Natural killer cell (primary cell): ENCODE measurements around the gene ZBTB43. TPM values are rescaled to one million over a fixed set of nuclear protein-coding genes. Genes with fewer than 3 reads are reported as not detected.
A peak's percentile ranks its signal among the peaks of the same experiment; 100 is the strongest.
"Not testable (repeated sequence)": the region's sequence is repeated elsewhere in the genome, so short reads cannot be mapped to it uniquely, and the experiment has no call there.

ENCODE experiments used
- ATAC-seq, 3 donors: fragments of 150-1000 bp in 2 of 3; fragments of 200-7000 bp in 1 of 3; cut with Tn5 transposase; 1 replicate in 1 of 3; 2 replicates in 2 of 3; pipeline ENCODE4 v1.10.0; 2021; ENCODE audit warnings: mild to moderate bottlenecking in 2 of 3, moderate library complexity in 2 of 3
- DNase-seq, 2 donors: peaks; one replicate each; pipeline versions ENCODE4 v3.0.0 to v3.0.0-alpha.2; 2013 to 2021; ENCODE audit warnings: mixed read lengths in 1 of 2
- H3K27ac ChIP-seq: one replicate; pipeline ENCODE4 v1.5.1; 2013; ENCODE audit warnings: mild to moderate bottlenecking, low read length
- H3K27me3 ChIP-seq: one replicate; pipeline ENCODE4 v1.6.1; 2013; ENCODE audit warnings: low read length; ENCODE audit not compliant: control insufficient read depth, insufficient read depth
- H3K36me3 ChIP-seq: one replicate; pipeline ENCODE4 v1.6.1; 2013; ENCODE audit warnings: low read length; ENCODE audit not compliant: control insufficient read depth, insufficient read depth
- H3K4me1 ChIP-seq: one replicate; pipeline ENCODE4 v1.6.1; 2013; ENCODE audit warnings: low read length; ENCODE audit not compliant: control insufficient read depth, insufficient read depth
- H3K4me3 ChIP-seq: one replicate; pipeline ENCODE4 v1.5.1; 2013; ENCODE audit warnings: low read length
- H3K9me3 ChIP-seq: one replicate; pipeline ENCODE4 v1.6.1; 2013; ENCODE audit warnings: low read length; ENCODE audit not compliant: control insufficient read depth, insufficient read depth
- H3K27ac Mint-ChIP-seq, 2 donors: one replicate each; pipeline ENCODE4 v1.8.0; 2022; ENCODE audit warnings: mild to moderate bottlenecking in 2 of 2, mixed read lengths in 2 of 2, moderate library complexity in 1 of 2
- H3K27me3 Mint-ChIP-seq, 2 donors: one replicate each; pipeline ENCODE4 v1.8.0; 2022; ENCODE audit warnings: low read depth in 2 of 2, mixed read lengths in 2 of 2
- H3K36me3 Mint-ChIP-seq: one replicate; pipeline ENCODE4 v1.8.0; 2022; ENCODE audit warnings: mixed read lengths
- H3K4me1 Mint-ChIP-seq, 2 donors: one replicate each; pipeline ENCODE4 v1.8.0; 2022; ENCODE audit warnings: mixed read lengths in 2 of 2
- H3K4me3 Mint-ChIP-seq: one replicate; pipeline ENCODE4 v1.8.0; 2022; ENCODE audit warnings: mild to moderate bottlenecking, moderate library complexity, mixed read lengths
- H3K9me3 Mint-ChIP-seq, 2 donors: one replicate each; pipeline ENCODE4 v1.8.0; 2022; ENCODE audit warnings: mixed read lengths in 2 of 2
- CTCF ChIP-seq: fragments of 200-600 bp; IDR thresholded peaks from one replicate; pipeline ENCODE4 v1.8.0; 2022; ENCODE audit warnings: antibody characterized with exemption
- WGBS: methylation state at CpG from one replicate; pipeline ENCODE4 v1.1.7; 2013; ENCODE audit warnings: missing lambda C conversion rate; ENCODE audit not compliant: insufficient coverage; 5-methylcytosine and 5-hydroxymethylcytosine counted together
- intact Hi-C: fragments of 100-400 bp; cut with micrococcal nuclease; formaldehyde crosslinking; loops from one replicate; pipeline ENCODE4 v1.14.2; 2022
- total RNA-seq, 4 donors: library from RNA; stranded (reverse); fragments of 120-200 nt in 1 of 4; gene quantifications; one replicate each; pipeline versions ENCODE4 v1.2.3 to v1.2.4, GENCODE V29; 2013 to 2022

Gene ZBTB43
- total RNA-seq, 3 donors from 2014 or later (not counting 1 experiment from before 2014, with no cell fraction given), result 42.1 to 61.0 (median 57.2) TPM

DNA sequence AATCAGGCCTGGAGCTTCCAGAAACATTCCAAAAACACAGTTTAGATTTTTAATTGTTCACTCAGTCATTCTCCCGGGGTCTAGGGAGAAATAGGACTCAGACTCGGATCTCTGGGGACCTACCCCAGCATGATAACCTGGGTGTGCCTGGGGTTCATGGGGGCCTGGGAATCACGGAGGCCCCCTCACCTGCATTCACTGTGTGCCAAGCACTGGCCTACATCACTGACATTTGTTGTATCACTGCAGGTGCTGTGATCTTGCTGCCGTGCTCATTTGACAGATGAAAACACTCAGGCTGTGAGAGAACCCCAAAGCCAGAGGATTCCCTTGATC, 22.8 kb upstream of the ZBTB43 start:
- ATAC-seq (peak in 1 of 3 donors; percentile 6), DNase-seq (no peak)
- Mint-ChIP-seq H3K9me3 (no peaks in the 10 kb centered on the region), H3K4me1 (no peaks in the 10 kb centered on the region), H3K36me3 (no peaks in the 10 kb centered on the region), H3K4me3 (no peak overlapping the region), H3K27ac (no peak overlapping the region), H3K27me3 (peaks cover 17 to 19% of the 10 kb centered on the region in 2 donors)
- Histone ChIP-seq H3K9me3 (no peaks in the 10 kb centered on the region), H3K27me3 (peaks cover 3% of the 10 kb centered on the region), H3K4me3 (no peak overlapping the region), H3K36me3 (no peaks in the 10 kb centered on the region), H3K27ac (no peak overlapping the region), H3K4me1 (peaks cover 6% of the 10 kb centered on the region)
- intact Hi-C loops, result no loop called here
- TF ChIP-seq CTCF, result peak; percentile 45
- WGBS, result 52% methylated on average over 4 of the region's 4 CpGs

DNA sequence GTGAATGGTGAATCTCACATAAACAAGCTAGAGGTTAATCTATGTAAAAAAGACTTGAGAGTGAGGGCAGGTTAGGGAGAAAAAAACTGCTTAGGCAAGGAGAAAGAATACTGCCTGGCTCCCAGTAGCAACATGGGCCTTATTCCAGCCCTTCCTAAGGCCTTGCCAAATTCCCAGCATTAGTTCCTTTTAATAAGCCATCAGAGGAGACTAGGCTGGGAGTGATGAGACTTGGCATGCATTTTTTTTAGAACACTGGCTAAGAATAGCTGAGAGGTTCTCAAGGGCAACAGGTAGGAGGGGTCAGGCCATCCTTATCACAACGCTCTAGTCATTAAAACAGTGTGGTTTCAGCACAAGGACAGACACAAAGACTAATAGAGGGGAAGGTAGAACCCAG, 20.9 kb upstream of the ZBTB43 start:
- intact Hi-C loops, result no loop called here
- Histone ChIP-seq H3K27ac (no peak overlapping the region), H3K4me3 (no peak overlapping the region), H3K36me3 (no peaks in the 10 kb centered on the region), H3K9me3 (no peaks in the 10 kb centered on the region), H3K4me1 (peaks cover 6% of the 10 kb centered on the region), H3K27me3 (peaks cover 3% of the 10 kb centered on the region)
- DNase-seq (no peak), ATAC-seq (no peak)
- Mint-ChIP-seq H3K27me3 (peaks cover 21 to 24% of the 10 kb centered on the region in 2 donors), H3K4me3 (no peak overlapping the region), H3K27ac (no peak overlapping the region), H3K9me3 (no peaks in the 10 kb centered on the region), H3K36me3 (no peaks in the 10 kb centered on the region), H3K4me1 (no peaks in the 10 kb centered on the region)
- TF ChIP-seq CTCF, result no peak
- 100% methylated on average over 1 of the region's 1 CpG for WGBS

GRCh38 chr9:126784401-126784800, 20.4 kb upstream of the ZBTB43 start:
- Mint-ChIP-seq H3K36me3 (no peaks in the 10 kb centered on the region), H3K4me1 (no peaks in the 10 kb centered on the region), H3K4me3 (no peak overlapping the region), H3K27ac (no peak overlapping the region), H3K9me3 (no peaks in the 10 kb centered on the region), H3K27me3 (peaks cover 26 to 28% of the 10 kb centered on the region in 2 donors)
- no peak for ATAC-seq
- peaks cover 3% of the 10 kb centered on the region for H3K27me3 ChIP-seq
- no peaks in the 10 kb centered on the region for H3K36me3 ChIP-seq
- no peak overlapping the region for H3K4me3 ChIP-seq
- 89% methylated on average over 11 of the region's 11 CpGs for WGBS
- DNase-seq, result no peak
- no peak for TF ChIP-seq CTCF
- no peaks in the 10 kb centered on the region for H3K9me3 ChIP-seq
- intact Hi-C loops, result no loop called here
- H3K4me1 ChIP-seq, result peaks cover 6% of the 10 kb centered on the region
- no peak overlapping the region for H3K27ac ChIP-seq

GRCh38 chr9:126784841-126785240, 20.0 kb upstream of the ZBTB43 start:
- H3K9me3 ChIP-seq, H3K4me1 Mint-ChIP-seq, H3K27ac ChIP-seq, H3K27ac Mint-ChIP-seq, ATAC-seq, H3K36me3 Mint-ChIP-seq, H3K4me3 ChIP-seq, H3K36me3 ChIP-seq, H3K9me3 Mint-ChIP-seq, H3K4me3 Mint-ChIP-seq, H3K27me3 ChIP-seq, DNase-seq, intact Hi-C loops, H3K4me1 ChIP-seq: not testable (repeated sequence)
- 77% methylated on average over 5 of the region's 6 CpGs for WGBS
- H3K27me3 Mint-ChIP-seq, result peaks cover 30 to 32% of the 10 kb centered on the region in 2 donors
